ENCODE data around the gene PSD4.

The PSD4 gene

GRCh38 chr2:113178069-113178746 is 4.4 kb downstream of the PSD4 start:
- Histone ChIP-seq H3K36me3 (replicated peaks; ENCODE audit: insufficient read depth, low read length) (no peaks in the 10 kb centered on the region; the same call in 1 of the 2 replicates), H2AFZ (ENCODE audit: low read length) (no peak overlapping the region), H3F3A (ENCODE audit: insufficient read depth, low read length) (peaks cover 21% of the 10 kb centered on the region; the same call in 1 of the 2 replicates), H3K27ac (ENCODE audit: low read length) (no peak overlapping the region), H3K27me3 (replicated peaks; ENCODE audit: insufficient read depth, low read length) (no peaks in the 10 kb centered on the region), H3K79me2 (ENCODE audit: low read length) (peaks cover 94% of the 10 kb centered on the region), H3K9ac (ENCODE audit: low read length) (no peak overlapping the region), H3K9me3 (replicated peaks; ENCODE audit: insufficient read depth, low read length) (no peaks in the 10 kb centered on the region), H3K4me2 (ENCODE audit: low read depth, low read length) (no peak overlapping the region), H4K20me1 (ENCODE audit: insufficient read depth, low read length) (peaks cover 19% of the 10 kb centered on the region; the same call in 1 of the 2 replicates), H3K4me1 (ENCODE audit: low read length) (peaks cover 14% of the 10 kb centered on the region), H3K9me2 (replicated peaks; ENCODE audit: insufficient read depth, low read length) (no peaks in the 10 kb centered on the region), H3K4me3 (ENCODE audit: low read length) (no peak overlapping the region)
- TF ChIP-seq EZH2phosphoT487 (IDR thresholded peaks at IDR 0.05; ENCODE audit: low read length) = no peak
- TF ChIP-seq CTCF (IDR thresholded peaks at IDR 0.05; ENCODE audit: low read length) = no peak
- TF ChIP-seq EZH2 (optimal IDR thresholded peaks at IDR 0.05; ENCODE audit: low read depth, low read length) = no peak
- no peak for DNase-seq

GRCh38 chr2:113178891-113179290 is 5.1 kb downstream of the PSD4 start:
- DNase-seq = no peak
- Histone ChIP-seq H3K9me3 (replicated peaks; ENCODE audit: insufficient read depth, low read length) (no peaks in the 10 kb centered on the region), H3K9ac (ENCODE audit: low read length) (no peak overlapping the region), H4K20me1 (ENCODE audit: insufficient read depth, low read length) (peaks cover 19% of the 10 kb centered on the region; the same call in 1 of the 2 replicates), H3K27ac (ENCODE audit: low read length) (no peak overlapping the region), H3K4me3 (ENCODE audit: low read length) (no peak overlapping the region), H2AFZ (ENCODE audit: low read length) (no peak overlapping the region), H3K27me3 (replicated peaks; ENCODE audit: insufficient read depth, low read length) (no peaks in the 10 kb centered on the region), H3F3A (ENCODE audit: insufficient read depth, low read length) (peaks cover 17% of the 10 kb centered on the region; the same call in 1 of the 2 replicates), H3K4me1 (ENCODE audit: low read length) (0 out of 2 replicates have a peak, but pooled peaks cover 10% of the 10 kb centered on the region), H3K4me2 (ENCODE audit: low read depth, low read length) (no peak overlapping the region), H3K9me2 (replicated peaks; ENCODE audit: insufficient read depth, low read length) (no peaks in the 10 kb centered on the region), H3K36me3 (replicated peaks; ENCODE audit: insufficient read depth, low read length) (no peaks in the 10 kb centered on the region; the same call in 1 of the 2 replicates), H3K79me2 (ENCODE audit: low read length) (peaks cover 99% of the 10 kb centered on the region)
- TF ChIP-seq EZH2 (optimal IDR thresholded peaks at IDR 0.05; ENCODE audit: low read depth, low read length) (no peak), EZH2phosphoT487 (IDR thresholded peaks at IDR 0.05; ENCODE audit: low read length) (no peak), CTCF (IDR thresholded peaks at IDR 0.05; ENCODE audit: low read length) (no peak)

- Histone ChIP-seq H3K27me3 (replicated peaks; ENCODE audit: insufficient read depth, low read length) (no peaks in the 10 kb centered on the region), H2AFZ (ENCODE audit: low read length) (no peak overlapping the region), H3K36me3 (replicated peaks; ENCODE audit: insufficient read depth, low read length) (no peaks in the 10 kb centered on the region; the same call in 1 of the 2 replicates), H3K9me3 (replicated peaks; ENCODE audit: insufficient read depth, low read length) (no peaks in the 10 kb centered on the region), H3K27ac (ENCODE audit: low read length) (no peak overlapping the region), H4K20me1 (ENCODE audit: insufficient read depth, low read length) (peaks cover 19% of the 10 kb centered on the region; the same call in 1 of the 2 replicates), H3F3A (ENCODE audit: insufficient read depth, low read length) (peaks cover 13% of the 10 kb centered on the region; the same call in 1 of the 2 replicates), H3K4me3 (ENCODE audit: low read length) (no peak overlapping the region), H3K79me2 (ENCODE audit: low read length) (peaks cover 99% of the 10 kb centered on the region), H3K4me2 (ENCODE audit: low read depth, low read length) (no peak overlapping the region), H3K9ac (ENCODE audit: low read length) (no peak overlapping the region), H3K9me2 (replicated peaks; ENCODE audit: insufficient read depth, low read length) (no peaks in the 10 kb centered on the region), H3K4me1 (ENCODE audit: low read length) (0 out of 2 replicates have a peak, but pooled peaks cover 10% of the 10 kb centered on the region)
- TF ChIP-seq CTCF (IDR thresholded peaks at IDR 0.05; ENCODE audit: low read length) = no peak
- TF ChIP-seq EZH2phosphoT487 (IDR thresholded peaks at IDR 0.05; ENCODE audit: low read length) = no peak
- no peak for TF ChIP-seq EZH2 (optimal IDR thresholded peaks at IDR 0.05; ENCODE audit: low read depth, low read length)
- DNase-seq = no peak
Observed at GRCh38 chr2:113179446-113180045, 5.8 kb downstream of the PSD4 start.
